HepG2 (cell line): ENCODE data around the gene PPM1H. TPM values are rescaled to one million over a fixed set of nuclear protein-coding genes. Genes with fewer than 3 reads are reported as not detected.

Experiments
- ATF3 ChIP-seq: sonication (generic); formaldehyde crosslinking; IDR thresholded peaks from 2 replicates; pipeline ENCODE4 v1.4.0; 2020; ENCODE audit warnings: missing genetic modification reagents
- CENPBD1 ChIP-seq: sonication (generic); formaldehyde crosslinking; IDR thresholded peaks from 2 replicates; pipeline ENCODE4 v1.8.0; 2022; ENCODE audit warnings: missing genetic modification reagents, low read depth, mild to moderate bottlenecking, borderline replicate concordance
- CREBL2 ChIP-seq: sonication (generic); formaldehyde crosslinking; IDR thresholded peaks from 2 replicates; pipeline ENCODE4 v1.8.1; 2023; ENCODE audit warnings: missing genetic modification reagents, mild to moderate bottlenecking, borderline replicate concordance
- ETS1 ChIP-seq: sonication (generic); formaldehyde crosslinking; IDR thresholded peaks from 2 replicates; pipeline ENCODE4 v1.4.0; 2020; ENCODE audit warnings: missing genetic modification reagents
- ETV6 ChIP-seq: sonication (generic); formaldehyde crosslinking; conservative IDR thresholded peaks from 2 replicates; pipeline ENCODE4 v1.4.0; 2020; ENCODE audit warnings: missing genetic modification reagents
- FOXM1 ChIP-seq: sonication (generic); formaldehyde crosslinking; IDR thresholded peaks from 2 replicates; pipeline ENCODE4 v1.5.0; 2020; ENCODE audit warnings: missing genetic modification reagents
- KLF13 ChIP-seq: sonication (generic); formaldehyde crosslinking; IDR thresholded peaks from 2 replicates; pipeline ENCODE4 v1.4.0; 2020; ENCODE audit warnings: mild to moderate bottlenecking, missing genetic modification reagents
- KLF16 ChIP-seq, 2 experiments: sonication (generic) in 1 of 2; formaldehyde crosslinking in 1 of 2; IDR thresholded peaks; 2 replicates each; pipeline versions ENCODE4 v1.6.1 to v1.8.0; 2016 to 2023; ENCODE audit warnings: missing genetic modification reagents in 2 of 2, missing compliant biosample characterization in 1 of 2
- LCORL ChIP-seq, 2 experiments: fragments of 450-650 bp in 1 of 2; sonication (generic) in 1 of 2; formaldehyde crosslinking in 1 of 2; IDR thresholded peaks; 2 replicates each; pipeline versions ENCODE4 v1.5.0 to v1.6.1; 2017 to 2020; ENCODE audit warnings: antibody characterized with exemption in 1 of 2, missing genetic modification reagents in 1 of 2
- MED1 ChIP-seq: sonication (generic); formaldehyde crosslinking; IDR thresholded peaks from 2 replicates; pipeline ENCODE4 v1.4.0; 2020; ENCODE audit warnings: missing genetic modification reagents
- MED8 ChIP-seq: sonication (generic); formaldehyde crosslinking; IDR thresholded peaks from 2 replicates; pipeline ENCODE4 v1.8.1; 2023; ENCODE audit warnings: mild to moderate bottlenecking, missing genetic modification reagents; ENCODE audit not compliant: insufficient replicate concordance
- NFKBIZ ChIP-seq: IDR thresholded peaks from 2 replicates; pipeline ENCODE4 v1.6.1; 2018; ENCODE audit warnings: missing genetic modification reagents, missing compliant biosample characterization
- NFYB ChIP-seq: sonication (generic); formaldehyde crosslinking; IDR thresholded peaks from 2 replicates; pipeline ENCODE4 v1.4.0; 2020; ENCODE audit warnings: missing genetic modification reagents
- ZBTB8A ChIP-seq: sonication (generic); formaldehyde crosslinking; IDR thresholded peaks from 2 replicates; pipeline ENCODE4 v1.4.0; 2020; ENCODE audit warnings: mild to moderate bottlenecking, low read depth, missing genetic modification reagents, borderline replicate concordance
- ZHX1 ChIP-seq: sonication (generic); formaldehyde crosslinking; IDR thresholded peaks from 2 replicates; pipeline ENCODE4 v1.8.1; 2022; ENCODE audit warnings: low read depth, mild to moderate bottlenecking, missing genetic modification reagents
- ZNF264 ChIP-seq: sonication (generic); formaldehyde crosslinking; IDR thresholded peaks from 2 replicates; pipeline ENCODE4 v1.4.0; 2020; ENCODE audit warnings: missing genetic modification reagents
- ZNF274 ChIP-seq: sonication (generic); formaldehyde crosslinking; IDR thresholded peaks from 2 replicates; pipeline ENCODE4 v1.5.1; 2020; ENCODE audit warnings: mild to moderate bottlenecking, missing genetic modification reagents
- ZNF326 ChIP-seq: sonication (generic); formaldehyde crosslinking; IDR thresholded peaks from 2 replicates; pipeline ENCODE4 v1.4.0; 2020; ENCODE audit warnings: missing genetic modification reagents, borderline replicate concordance
- ZNF343 ChIP-seq: sonication (generic); formaldehyde crosslinking; IDR thresholded peaks from 2 replicates; pipeline ENCODE4 v1.4.0; 2020; ENCODE audit warnings: mild to moderate bottlenecking, missing genetic modification reagents
- ZNF362 ChIP-seq: sonication (generic); formaldehyde crosslinking; IDR thresholded peaks from 2 replicates; pipeline ENCODE4 v1.4.0; 2020; ENCODE audit warnings: missing genetic modification reagents, mild to moderate bottlenecking, borderline replicate concordance
- ZNF549 ChIP-seq: sonication (generic); formaldehyde crosslinking; IDR thresholded peaks from 2 replicates; pipeline ENCODE4 v1.5.0; 2020; ENCODE audit warnings: missing genetic modification reagents
- ZNF691 ChIP-seq: sonication (generic); formaldehyde crosslinking; IDR thresholded peaks from 2 replicates; pipeline ENCODE4 v1.4.0; 2020; ENCODE audit warnings: missing genetic modification reagents, low read depth, mild to moderate bottlenecking, borderline replicate concordance
- polyA plus RNA-seq, 8 experiments: library from polyadenylated mRNA; depleted of rRNA in 3 of 8; stranded (reverse) in 7 of 8; unstranded in 1 of 8; fragments of >200 nt; fragmentation: Illumina TruSeq in 4 of 8; extraction: Trizol in 4 of 8; gene quantifications; 2 replicates each; pipeline versions ENCODE4 v1.2.1 to v1.2.3, GENCODE V29; 2011 to 2016; ENCODE audit warnings: low read depth in 4 of 8, missing spikeins in 1 of 8, mixed read lengths in 1 of 8; ENCODE audit not compliant: insufficient read depth in 1 of 8
- total RNA-seq, 5 experiments: library from RNA; depleted of rRNA; stranded (reverse); fragments of >200 nt; fragmentation: Illumina TruSeq; extraction: Trizol; gene quantifications; 2 replicates each; pipeline ENCODE4 v1.2.3, GENCODE V29; 2016; ENCODE audit warnings: low read depth in 1 of 5

The PPM1H gene
- total and polyA plus RNA-seq, 2 of the 13 experiments (the other 11 are each of a cell fraction or from before 2014, with no cell fraction given): 29.1 to 38.1 TPM

GRCh38 chr12:62602255-62603060, 332.5 kb downstream of the PPM1H start (continued):
- TF ChIP-seq KLF16 (CRISPR knock-in tag; IDR thresholded peaks at IDR 0.05) (peak in 1 of 2 experiments; percentile 77; a peak in 2 of 4 replicates), ZNF264 (CRISPR knock-in tag) (peak; percentile 17; the same call in 1 of the 2 replicates), ZNF362 (CRISPR knock-in tag) (0 out of 2 replicates have a peak, but pooled peaks have one; percentile 50), ZNF326 (CRISPR knock-in tag) (no peak), ZBTB8A (CRISPR knock-in tag) (no peak), ETV6 (CRISPR knock-in tag) (peak; percentile 47), CREBL2 (CRISPR knock-in tag) (peak; percentile 55; the same call in 1 of the 2 replicates), ZHX1 (CRISPR knock-in tag) (peak; percentile 99), ATF3 (no peak), ZNF274 (CRISPR knock-in tag) (peak; percentile 40; the same call in 1 of the 2 replicates), ZNF691 (CRISPR knock-in tag) (no peak), NFKBIZ (CRISPR knock-in tag) (no peak), ZNF343 (no peak), MED8 (CRISPR knock-in tag) (peak; percentile 51), ETS1 (CRISPR knock-in tag) (no peak), LCORL (IDR thresholded peaks at IDR 0.05) (no peak), LCORL (CRISPR knock-in tag; IDR thresholded peaks at IDR 0.05) (peak; percentile 82), KLF13 (CRISPR knock-in tag) (0 out of 2 replicates have a peak, but pooled peaks have one; percentile 42), CENPBD1 (0 out of 2 replicates have a peak, but pooled peaks have one; percentile 42), ZNF549 (CRISPR knock-in tag) (no peak), FOXM1 (CRISPR knock-in tag) (no peak), MED1 (peak; percentile 64; the same call in 1 of the 2 replicates), NFYB (no peak; the same call in 1 of the 2 replicates)
